SHP77 (cell line): Measurements from ENCODE around the gene DRAM2.
"Not testable (repeated sequence)": the region's sequence is repeated elsewhere in the genome, so short reads cannot be mapped to it uniquely, and the experiment has no call there.

Experiments used
- DNase-seq, 2 experiments: peaks; one replicate each; lab custom pipeline; 2025; lab: John Stamatoyannopoulos, UW

Gene DRAM2

GRCh38 chr1:111079329-111079728, 60.6 kb downstream of the DRAM2 start:
- DNase-seq, result not testable (repeated sequence)

- DNase-seq, result not testable (repeated sequence)
Observed at GRCh38 chr1:111077312-111077711, 62.6 kb downstream of the DRAM2 start.
